Sigmoid colon (tissue), 4 donors: ENCODE measurements around the gene SGK2.

Source experiments
- CTCF ChIP-seq, 4 experiments: fragments of 450-650 bp in 3 of 4; fragments of 200-600 bp in 1 of 4; IDR thresholded peaks; one replicate each; pipeline ENCODE4 v1.5.1; 2016 to 2019; ENCODE audit warnings: antibody characterized with exemption in 4 of 4, mild to moderate bottlenecking in 3 of 4, moderate library complexity in 2 of 4
- EP300 ChIP-seq, 4 donors: sonication (generic); formaldehyde crosslinking; IDR thresholded peaks; one replicate each; pipeline ENCODE4 v1.6.1; 2017; ENCODE audit warnings: antibody characterized with exemption in 4 of 4
- POLR2A ChIP-seq, 2 donors: fragments of 450-650 bp; IDR thresholded peaks; one replicate each; pipeline ENCODE4 v1.6.1; 2016; ENCODE audit warnings: antibody characterized with exemption in 2 of 2, mild to moderate bottlenecking in 2 of 2, moderate library complexity in 2 of 2

- TF ChIP-seq CTCF (IDR thresholded peaks at IDR 0.05) = no peak
- TF ChIP-seq EP300 (IDR thresholded peaks at IDR 0.05) = no peak
- TF ChIP-seq POLR2A (IDR thresholded peaks at IDR 0.05) = no peak
Measured at GRCh38 chr20:43571310-43571709, 12.5 kb downstream of the SGK2 start.
